HCT116 (cell line): ENCODE data around the gene CACNA1C. TPM values are rescaled to one million over a fixed set of nuclear protein-coding genes. Genes with fewer than 3 reads are reported as not detected.

Experiments used
- ATAC-seq: fragments of 200-7000 bp; cut with Tn5 transposase; 2 replicates; pipeline ENCODE4 v1.9.1; 2020; ENCODE audit warnings: mild to moderate bottlenecking, moderate library complexity
- BruUV-seq: library from RNA; stranded (reverse); fragments of 400-500 nt; replicated peaks from 2 replicates; lab custom pipeline; 2021; lab: Mats Ljungman, UMichigan
- CTCF ChIA-PET: fragments of 300-600 bp; sonication (Branson Sonifier 250); formaldehyde crosslinking; loops from one replicate; lab custom pipeline; 2021; ENCODE audit warnings: antibody characterized with exemption; lab: Charles Lee
- POLR2A ChIA-PET: fragments of 300-600, 350-600 bp; sonication (Branson Sonifier 250); formaldehyde crosslinking; loops from one replicate; lab custom pipeline; 2021; ENCODE audit warnings: antibody characterized with exemption; lab: Charles Lee
- RAD21 ChIA-PET, 2 experiments: fragments of 300-600 bp; sonication (Branson Sonifier 250); formaldehyde crosslinking; loops; one replicate each; lab custom pipeline; 2023; ENCODE audit warnings: low total read pairs in 2 of 2; ENCODE audit not compliant: uncharacterized antibody in 2 of 2, unreplicated experiment in 2 of 2, low non-redundant PET in 1 of 2; lab: Charles Lee
- DNase-seq: peaks from one replicate; pipeline ENCODE4 v3.0.0-alpha.2; 2010; ENCODE audit warnings: low read depth, low spot score
- H2AFZ ChIP-seq: fragments of 200-600 bp; shearing (Covaris generic), sonication (generic); 2 replicates; pipeline ENCODE4 v1.6.1; 2017; ENCODE audit warnings: low read depth, mixed run types, mixed read lengths, antibody characterized with exemption, low read length; ENCODE audit not compliant: poor library complexity, severe bottlenecking
- H3K27ac ChIP-seq: 2 replicates; pipeline ENCODE4 v1.5.1; 2012; ENCODE audit warnings: low read depth, low read length
- H3K27me3 ChIP-seq: fragments of 200-600 bp; sonication (generic); 2 replicates; pipeline ENCODE4 v1.6.1; 2016; ENCODE audit warnings: mixed run types, low read length, mixed read lengths; ENCODE audit not compliant: insufficient read depth
- H3K36me3 ChIP-seq, 2 experiments: fragments of 200-500 bp in 1 of 2; fragments of 200-600 bp in 1 of 2; sonication (Bioruptor generic) in 1 of 2; sonication (generic) in 1 of 2; 2 replicates each; pipeline versions ENCODE4 v1.5.1 to v1.6.1; 2014 to 2016; ENCODE audit warnings: low read length in 2 of 2, inconsistent platforms in 1 of 2, mixed read lengths in 1 of 2, mixed run types in 1 of 2; ENCODE audit not compliant: insufficient read depth in 2 of 2, control insufficient read depth in 1 of 2
- H3K4me1 ChIP-seq, 2 experiments: fragments of 200-600 bp in 1 of 2; sonication (generic) in 1 of 2; 2 replicates each; pipeline versions ENCODE4 v1.5.1 to v1.6.1; 2012 to 2017; ENCODE audit warnings: low read length in 2 of 2, inconsistent platforms in 1 of 2, mild to moderate bottlenecking in 1 of 2, mixed read lengths in 1 of 2, mixed run types in 1 of 2, moderate library complexity in 1 of 2; ENCODE audit not compliant: insufficient read depth in 2 of 2, control insufficient read depth in 1 of 2
- H3K4me2 ChIP-seq: fragments of 200-600 bp; sonication (generic); 2 replicates; pipeline ENCODE4 v1.6.1; 2017; ENCODE audit warnings: mixed run types, low read length, mixed read lengths
- H3K4me3 ChIP-seq, 2 experiments: fragments of 200-600 bp in 1 of 2; sonication (generic) in 1 of 2; replicated peaks in 1 of 2; 2 replicates each; pipeline ENCODE4 v1.5.1; 2011 to 2016; ENCODE audit warnings: low read length in 2 of 2, control low read depth in 1 of 2, low read depth in 1 of 2, mild to moderate bottlenecking in 1 of 2, mixed read lengths in 1 of 2, mixed run types in 1 of 2
- H3K79me2 ChIP-seq: fragments of 200-600 bp; sonication (generic); 2 replicates; pipeline ENCODE4 v1.6.1; 2017; ENCODE audit warnings: mild to moderate bottlenecking, mixed run types, low read length, moderate library complexity, mixed read lengths; ENCODE audit not compliant: insufficient read depth
- H3K9ac ChIP-seq: fragments of 200-600 bp; sonication (generic); 2 replicates; pipeline ENCODE4 v1.6.1; 2016; ENCODE audit warnings: low read length, mixed read lengths
- H3K9me2 ChIP-seq: fragments of 200-600 bp; sonication (generic), shearing (Covaris generic); 2 replicates; pipeline ENCODE4 v1.6.1; 2017; ENCODE audit warnings: mixed run types, mild to moderate bottlenecking, moderate library complexity; ENCODE audit not compliant: insufficient read depth
- H3K9me3 ChIP-seq, 2 experiments: fragments of 200-500 bp in 1 of 2; fragments of 200-600 bp in 1 of 2; sonication (Bioruptor generic) in 1 of 2; sonication (generic) in 1 of 2; 2 replicates each; pipeline ENCODE4 v1.6.1; 2014 to 2017; ENCODE audit warnings: low read length in 2 of 2, mixed read lengths in 2 of 2, inconsistent platforms in 1 of 2, low read depth in 1 of 2, mild to moderate bottlenecking in 1 of 2, mixed run types in 1 of 2, moderate library complexity in 1 of 2; ENCODE audit not compliant: control insufficient read depth in 1 of 2, insufficient read depth in 1 of 2
- H4K20me1 ChIP-seq: fragments of 200-600 bp; sonication (generic), shearing (Covaris generic); 2 replicates; pipeline ENCODE4 v1.6.1; 2017; ENCODE audit warnings: mixed run types, mild to moderate bottlenecking, moderate library complexity; ENCODE audit not compliant: insufficient read depth
- CBX3 ChIP-seq: IDR thresholded peaks from 2 replicates; pipeline ENCODE4 v1.6.1; 2012; ENCODE audit warnings: low read depth
- ELF1 ChIP-seq: IDR thresholded peaks from 2 replicates; pipeline ENCODE4 v1.6.1; 2012; ENCODE audit warnings: low read depth, borderline replicate concordance
- EZH2phosphoT487 ChIP-seq: fragments of 200-600 bp; IDR thresholded peaks from 2 replicates; pipeline ENCODE4 v1.6.1; 2018; ENCODE audit warnings: antibody characterized with exemption, borderline replicate concordance
- FOSL1 ChIP-seq: IDR thresholded peaks from 2 replicates; pipeline ENCODE4 v1.6.1; 2012; ENCODE audit warnings: low read depth
- POLR2A ChIP-seq: IDR thresholded peaks from 2 replicates; pipeline ENCODE4 v1.7.0; 2011; ENCODE audit warnings: borderline replicate concordance; ENCODE audit not compliant: insufficient read depth, insufficient read length; ENCODE audit errors: extremely low read depth
- POLR2AphosphoS5 ChIP-seq: IDR thresholded peaks from 2 replicates; pipeline ENCODE4 v1.6.1; 2011; ENCODE audit warnings: mild to moderate bottlenecking, low read depth, low read length, moderate library complexity
- RAD21 ChIP-seq: IDR thresholded peaks from 2 replicates; pipeline ENCODE4 v1.6.1; 2012; ENCODE audit warnings: low read depth, mild to moderate bottlenecking
- SRF ChIP-seq: IDR thresholded peaks from 2 replicates; pipeline ENCODE4 v1.6.1; 2012; ENCODE audit warnings: low read depth
- TCF7L2 ChIP-seq: IDR thresholded peaks from 2 replicates; pipeline ENCODE4 v1.7.0; 2011; ENCODE audit warnings: borderline replicate concordance, inconsistent platforms; ENCODE audit not compliant: insufficient read depth, insufficient read length; ENCODE audit errors: extremely low read depth
- intact Hi-C: fragments of 100-400 bp; cut with micrococcal nuclease; formaldehyde crosslinking; loops from 2 replicates; pipeline ENCODE4 v1.10.0; 2022
- total RNA-seq: library from RNA; stranded (reverse); gene quantifications from one replicate; pipeline ENCODE4 v1.2.1, GENCODE V29; 2021; ENCODE audit not compliant: unreplicated experiment
- TF ChIP-seq, protein P1 (sequence below): IDR thresholded peaks from 2 replicates; pipeline ENCODE4 v1.6.1; 2011; ENCODE audit warnings: mild to moderate bottlenecking, low read length, moderate library complexity; ENCODE audit not compliant: insufficient replicate concordance; ENCODE audit errors: extremely low read depth
- TF ChIP-seq, protein P2 (sequence below): IDR thresholded peaks from 2 replicates; pipeline ENCODE4 v1.6.1; 2012
- TF ChIP-seq, protein P3 (sequence below), 3 experiments: fragments of 200-600 bp in 1 of 3; sonication (generic) in 1 of 3; IDR thresholded peaks in 2 of 3; conservative IDR thresholded peaks in 1 of 3; 2 replicates each; pipeline ENCODE4 v1.5.1; 2012 to 2017; ENCODE audit warnings: low read depth in 2 of 3, low read length in 2 of 3, antibody characterized with exemption in 1 of 3, borderline replicate concordance in 1 of 3, control low read depth in 1 of 3, mild to moderate bottlenecking in 1 of 3, mixed read lengths in 1 of 3, mixed run types in 1 of 3, moderate library complexity in 1 of 3; ENCODE audit not compliant: insufficient read depth in 1 of 3
- TF ChIP-seq, protein P4 (sequence below): IDR thresholded peaks from 2 replicates; pipeline ENCODE4 v1.6.1; 2012; ENCODE audit warnings: low read depth
- TF ChIP-seq, protein P5 (sequence below): IDR thresholded peaks from 2 replicates; pipeline ENCODE4 v1.6.1; 2012

Gene CACNA1C
- total RNA-seq, 1 experiment from 2014 or later = 0.05 TPM

DNA sequence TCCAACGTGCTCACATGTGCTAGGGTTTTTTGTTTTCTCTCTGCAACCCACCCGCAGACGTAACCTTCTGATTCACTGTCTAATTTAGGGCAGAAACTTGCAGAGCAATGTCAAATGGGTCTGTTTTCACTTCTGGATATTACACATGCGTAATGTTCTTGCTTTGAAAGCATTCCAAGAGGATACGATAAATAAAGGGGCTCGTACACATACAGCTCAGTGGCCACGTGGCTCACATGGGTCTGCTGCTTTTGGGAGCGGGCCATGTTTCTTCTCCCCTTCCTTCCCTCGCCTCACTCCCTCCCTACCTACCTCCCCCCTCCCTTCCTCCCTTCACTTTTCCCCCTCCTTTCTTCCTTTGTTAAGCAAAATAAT, 23.4 kb downstream of the CACNA1C start:
- Histone ChIP-seq H3K4me1 (no peaks in the 10 kb centered on the region), H3K27ac (no peak overlapping the region), H3K4me2 (no peak overlapping the region), H3K36me3 (no peaks in the 10 kb centered on the region), H3K9me2 (no peaks in the 10 kb centered on the region), H3K9ac (no peak overlapping the region), H3K9me3 (peaks cover 0 to 3% of the 10 kb centered on the region in 2 experiments; a peak in 1 of 4 replicates), H3K27me3 (no peaks in the 10 kb centered on the region), H4K20me1 (no peaks in the 10 kb centered on the region), H2AFZ (no peak overlapping the region)
- ChIA-PET CTCF (no interaction called here), RAD21 (no interaction called here), POLR2A (no interaction called here)
- no peak for DNase-seq
- ATAC-seq = no peak
- intact Hi-C loops = no loop called here
- TF ChIP-seq, protein P1, sequence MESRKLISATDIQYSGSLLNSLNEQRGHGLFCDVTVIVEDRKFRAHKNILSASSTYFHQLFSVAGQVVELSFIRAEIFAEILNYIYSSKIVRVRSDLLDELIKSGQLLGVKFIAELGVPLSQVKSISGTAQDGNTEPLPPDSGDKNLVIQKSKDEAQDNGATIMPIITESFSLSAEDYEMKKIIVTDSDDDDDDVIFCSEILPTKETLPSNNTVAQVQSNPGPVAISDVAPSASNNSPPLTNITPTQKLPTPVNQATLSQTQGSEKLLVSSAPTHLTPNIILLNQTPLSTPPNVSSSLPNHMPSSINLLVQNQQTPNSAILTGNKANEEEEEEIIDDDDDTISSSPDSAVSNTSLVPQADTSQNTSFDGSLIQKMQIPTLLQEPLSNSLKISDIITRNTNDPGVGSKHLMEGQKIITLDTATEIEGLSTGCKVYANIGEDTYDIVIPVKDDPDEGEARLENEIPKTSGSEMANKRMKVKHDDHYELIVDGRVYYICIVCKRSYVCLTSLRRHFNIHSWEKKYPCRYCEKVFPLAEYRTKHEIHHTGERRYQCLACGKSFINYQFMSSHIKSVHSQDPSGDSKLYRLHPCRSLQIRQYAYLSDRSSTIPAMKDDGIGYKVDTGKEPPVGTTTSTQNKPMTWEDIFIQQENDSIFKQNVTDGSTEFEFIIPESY = no peak
- TF ChIP-seq RAD21 = no peak
- no peak for TF ChIP-seq POLR2A
- no peak for TF ChIP-seq FOSL1
- no peak for TF ChIP-seq POLR2AphosphoS5
- TF ChIP-seq, protein P2, sequence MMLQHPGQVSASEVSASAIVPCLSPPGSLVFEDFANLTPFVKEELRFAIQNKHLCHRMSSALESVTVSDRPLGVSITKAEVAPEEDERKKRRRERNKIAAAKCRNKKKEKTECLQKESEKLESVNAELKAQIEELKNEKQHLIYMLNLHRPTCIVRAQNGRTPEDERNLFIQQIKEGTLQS = no peak
- no peak for TF ChIP-seq SRF
- TF ChIP-seq, protein P3, sequence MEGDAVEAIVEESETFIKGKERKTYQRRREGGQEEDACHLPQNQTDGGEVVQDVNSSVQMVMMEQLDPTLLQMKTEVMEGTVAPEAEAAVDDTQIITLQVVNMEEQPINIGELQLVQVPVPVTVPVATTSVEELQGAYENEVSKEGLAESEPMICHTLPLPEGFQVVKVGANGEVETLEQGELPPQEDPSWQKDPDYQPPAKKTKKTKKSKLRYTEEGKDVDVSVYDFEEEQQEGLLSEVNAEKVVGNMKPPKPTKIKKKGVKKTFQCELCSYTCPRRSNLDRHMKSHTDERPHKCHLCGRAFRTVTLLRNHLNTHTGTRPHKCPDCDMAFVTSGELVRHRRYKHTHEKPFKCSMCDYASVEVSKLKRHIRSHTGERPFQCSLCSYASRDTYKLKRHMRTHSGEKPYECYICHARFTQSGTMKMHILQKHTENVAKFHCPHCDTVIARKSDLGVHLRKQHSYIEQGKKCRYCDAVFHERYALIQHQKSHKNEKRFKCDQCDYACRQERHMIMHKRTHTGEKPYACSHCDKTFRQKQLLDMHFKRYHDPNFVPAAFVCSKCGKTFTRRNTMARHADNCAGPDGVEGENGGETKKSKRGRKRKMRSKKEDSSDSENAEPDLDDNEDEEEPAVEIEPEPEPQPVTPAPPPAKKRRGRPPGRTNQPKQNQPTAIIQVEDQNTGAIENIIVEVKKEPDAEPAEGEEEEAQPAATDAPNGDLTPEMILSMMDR (IDR thresholded peaks at IDR 0.05 in 2 of 3, conservative IDR thresholded peaks at IDR 0.05 in 1 of 3; ENCODE audit: borderline replicate concordance in 1 of 3, insufficient read depth in 1 of 3, low read depth in 2 of 3, low read length in 2 of 3) = no peak
- TF ChIP-seq, protein P4, sequence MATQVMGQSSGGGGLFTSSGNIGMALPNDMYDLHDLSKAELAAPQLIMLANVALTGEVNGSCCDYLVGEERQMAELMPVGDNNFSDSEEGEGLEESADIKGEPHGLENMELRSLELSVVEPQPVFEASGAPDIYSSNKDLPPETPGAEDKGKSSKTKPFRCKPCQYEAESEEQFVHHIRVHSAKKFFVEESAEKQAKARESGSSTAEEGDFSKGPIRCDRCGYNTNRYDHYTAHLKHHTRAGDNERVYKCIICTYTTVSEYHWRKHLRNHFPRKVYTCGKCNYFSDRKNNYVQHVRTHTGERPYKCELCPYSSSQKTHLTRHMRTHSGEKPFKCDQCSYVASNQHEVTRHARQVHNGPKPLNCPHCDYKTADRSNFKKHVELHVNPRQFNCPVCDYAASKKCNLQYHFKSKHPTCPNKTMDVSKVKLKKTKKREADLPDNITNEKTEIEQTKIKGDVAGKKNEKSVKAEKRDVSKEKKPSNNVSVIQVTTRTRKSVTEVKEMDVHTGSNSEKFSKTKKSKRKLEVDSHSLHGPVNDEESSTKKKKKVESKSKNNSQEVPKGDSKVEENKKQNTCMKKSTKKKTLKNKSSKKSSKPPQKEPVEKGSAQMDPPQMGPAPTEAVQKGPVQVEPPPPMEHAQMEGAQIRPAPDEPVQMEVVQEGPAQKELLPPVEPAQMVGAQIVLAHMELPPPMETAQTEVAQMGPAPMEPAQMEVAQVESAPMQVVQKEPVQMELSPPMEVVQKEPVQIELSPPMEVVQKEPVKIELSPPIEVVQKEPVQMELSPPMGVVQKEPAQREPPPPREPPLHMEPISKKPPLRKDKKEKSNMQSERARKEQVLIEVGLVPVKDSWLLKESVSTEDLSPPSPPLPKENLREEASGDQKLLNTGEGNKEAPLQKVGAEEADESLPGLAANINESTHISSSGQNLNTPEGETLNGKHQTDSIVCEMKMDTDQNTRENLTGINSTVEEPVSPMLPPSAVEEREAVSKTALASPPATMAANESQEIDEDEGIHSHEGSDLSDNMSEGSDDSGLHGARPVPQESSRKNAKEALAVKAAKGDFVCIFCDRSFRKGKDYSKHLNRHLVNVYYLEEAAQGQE = no peak
- no peak for TF ChIP-seq ELF1
- TF ChIP-seq TCF7L2 = no peak
- no peak for TF ChIP-seq EZH2phosphoT487
- TF ChIP-seq, protein P5, sequence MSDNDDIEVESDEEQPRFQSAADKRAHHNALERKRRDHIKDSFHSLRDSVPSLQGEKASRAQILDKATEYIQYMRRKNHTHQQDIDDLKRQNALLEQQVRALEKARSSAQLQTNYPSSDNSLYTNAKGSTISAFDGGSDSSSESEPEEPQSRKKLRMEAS = no peak
- TF ChIP-seq CBX3 = no peak
- TF ChIP-seq, all 23 proteins: peak for 0
- Histone ChIP-seq H3K79me2 (no peaks in the 10 kb centered on the region), H3K4me3 (no peak overlapping the region)
- no TSS peak for BruUV-seq
